Ishikawa (cell line): ENCODE measurements around the gene GTPBP2.

Experiments
- CEBPB ChIP-seq: IDR thresholded peaks from 2 replicates; pipeline ENCODE4 v1.6.1; 2012
- CREB1 ChIP-seq: IDR thresholded peaks from 2 replicates; pipeline ENCODE4 v1.6.1; 2012; ENCODE audit warnings: low read depth
- EGR1 ChIP-seq: IDR thresholded peaks from 2 replicates; pipeline ENCODE4 v1.6.1; 2012
- EP300 ChIP-seq: IDR thresholded peaks from 2 replicates; pipeline ENCODE4 v1.6.1; 2012; ENCODE audit warnings: borderline replicate concordance
- FOXM1 ChIP-seq: IDR thresholded peaks from 2 replicates; pipeline ENCODE4 v1.6.1; 2012; ENCODE audit warnings: low read depth, borderline replicate concordance
- NFIC ChIP-seq: IDR thresholded peaks from 2 replicates; pipeline ENCODE4 v1.6.1; 2012
- RAD21 ChIP-seq: IDR thresholded peaks from 2 replicates; pipeline ENCODE4 v1.6.1; 2012; ENCODE audit warnings: low read depth
- TAF1 ChIP-seq: IDR thresholded peaks from 2 replicates; pipeline ENCODE4 v1.6.1; 2012; ENCODE audit warnings: low read depth, mild to moderate bottlenecking
- TCF12 ChIP-seq: IDR thresholded peaks from 2 replicates; pipeline ENCODE4 v1.6.1; 2012; ENCODE audit warnings: low read depth
- TEAD4 ChIP-seq: IDR thresholded peaks from 2 replicates; pipeline ENCODE4 v1.6.1; 2012
- YY1 ChIP-seq: IDR thresholded peaks from 2 replicates; pipeline ENCODE4 v1.6.1; 2012; ENCODE audit warnings: low read depth
- ZBTB7A ChIP-seq: IDR thresholded peaks from 2 replicates; pipeline ENCODE4 v1.6.1; 2012; ENCODE audit warnings: low read depth
- TF ChIP-seq, protein P1 (sequence below): IDR thresholded peaks from 2 replicates; pipeline ENCODE4 v1.6.1; 2012
- TF ChIP-seq, protein P2 (sequence below): IDR thresholded peaks from 2 replicates; pipeline ENCODE4 v1.6.1; 2012
- TF ChIP-seq, protein P3 (sequence below): IDR thresholded peaks from 2 replicates; pipeline ENCODE4 v1.6.1; 2012; ENCODE audit warnings: low read depth, mild to moderate bottlenecking

The GTPBP2 gene

DNA sequence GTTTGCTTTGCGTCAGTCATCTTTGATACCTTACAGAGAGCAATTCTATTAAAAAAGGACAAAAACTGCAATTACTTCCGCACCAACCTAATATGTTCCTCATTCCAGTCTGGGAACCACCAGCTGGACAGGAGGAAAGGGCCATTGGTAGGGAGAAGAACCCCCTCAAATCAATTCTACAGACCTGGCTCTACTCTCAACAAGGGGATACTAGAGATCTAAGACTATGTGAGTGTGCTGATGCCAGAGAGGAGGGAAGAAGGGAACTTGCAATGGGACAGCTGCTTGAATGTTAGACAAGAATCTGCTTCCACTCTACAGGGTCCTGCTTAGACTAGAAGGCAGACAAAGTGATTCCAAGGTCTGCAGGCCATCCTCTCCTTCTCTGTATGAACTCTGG is 45.2 kb upstream of the GTPBP2 start:
- TF ChIP-seq EP300 (no peak), FOXM1 (no peak), EGR1 (no peak), YY1 (no peak), CEBPB (no peak), TEAD4 (no peak), NFIC (no peak), CREB1 (no peak), ZBTB7A (no peak), TCF12 (no peak), RAD21 (no peak), TAF1 (no peak)
- TF ChIP-seq, protein P1, sequence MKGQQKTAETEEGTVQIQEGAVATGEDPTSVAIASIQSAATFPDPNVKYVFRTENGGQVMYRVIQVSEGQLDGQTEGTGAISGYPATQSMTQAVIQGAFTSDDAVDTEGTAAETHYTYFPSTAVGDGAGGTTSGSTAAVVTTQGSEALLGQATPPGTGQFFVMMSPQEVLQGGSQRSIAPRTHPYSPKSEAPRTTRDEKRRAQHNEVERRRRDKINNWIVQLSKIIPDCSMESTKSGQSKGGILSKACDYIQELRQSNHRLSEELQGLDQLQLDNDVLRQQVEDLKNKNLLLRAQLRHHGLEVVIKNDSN = no peak
- TF ChIP-seq, protein P2, sequence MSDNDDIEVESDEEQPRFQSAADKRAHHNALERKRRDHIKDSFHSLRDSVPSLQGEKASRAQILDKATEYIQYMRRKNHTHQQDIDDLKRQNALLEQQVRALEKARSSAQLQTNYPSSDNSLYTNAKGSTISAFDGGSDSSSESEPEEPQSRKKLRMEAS = no peak
- TF ChIP-seq, protein P3, sequence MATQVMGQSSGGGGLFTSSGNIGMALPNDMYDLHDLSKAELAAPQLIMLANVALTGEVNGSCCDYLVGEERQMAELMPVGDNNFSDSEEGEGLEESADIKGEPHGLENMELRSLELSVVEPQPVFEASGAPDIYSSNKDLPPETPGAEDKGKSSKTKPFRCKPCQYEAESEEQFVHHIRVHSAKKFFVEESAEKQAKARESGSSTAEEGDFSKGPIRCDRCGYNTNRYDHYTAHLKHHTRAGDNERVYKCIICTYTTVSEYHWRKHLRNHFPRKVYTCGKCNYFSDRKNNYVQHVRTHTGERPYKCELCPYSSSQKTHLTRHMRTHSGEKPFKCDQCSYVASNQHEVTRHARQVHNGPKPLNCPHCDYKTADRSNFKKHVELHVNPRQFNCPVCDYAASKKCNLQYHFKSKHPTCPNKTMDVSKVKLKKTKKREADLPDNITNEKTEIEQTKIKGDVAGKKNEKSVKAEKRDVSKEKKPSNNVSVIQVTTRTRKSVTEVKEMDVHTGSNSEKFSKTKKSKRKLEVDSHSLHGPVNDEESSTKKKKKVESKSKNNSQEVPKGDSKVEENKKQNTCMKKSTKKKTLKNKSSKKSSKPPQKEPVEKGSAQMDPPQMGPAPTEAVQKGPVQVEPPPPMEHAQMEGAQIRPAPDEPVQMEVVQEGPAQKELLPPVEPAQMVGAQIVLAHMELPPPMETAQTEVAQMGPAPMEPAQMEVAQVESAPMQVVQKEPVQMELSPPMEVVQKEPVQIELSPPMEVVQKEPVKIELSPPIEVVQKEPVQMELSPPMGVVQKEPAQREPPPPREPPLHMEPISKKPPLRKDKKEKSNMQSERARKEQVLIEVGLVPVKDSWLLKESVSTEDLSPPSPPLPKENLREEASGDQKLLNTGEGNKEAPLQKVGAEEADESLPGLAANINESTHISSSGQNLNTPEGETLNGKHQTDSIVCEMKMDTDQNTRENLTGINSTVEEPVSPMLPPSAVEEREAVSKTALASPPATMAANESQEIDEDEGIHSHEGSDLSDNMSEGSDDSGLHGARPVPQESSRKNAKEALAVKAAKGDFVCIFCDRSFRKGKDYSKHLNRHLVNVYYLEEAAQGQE = no peak

DNA sequence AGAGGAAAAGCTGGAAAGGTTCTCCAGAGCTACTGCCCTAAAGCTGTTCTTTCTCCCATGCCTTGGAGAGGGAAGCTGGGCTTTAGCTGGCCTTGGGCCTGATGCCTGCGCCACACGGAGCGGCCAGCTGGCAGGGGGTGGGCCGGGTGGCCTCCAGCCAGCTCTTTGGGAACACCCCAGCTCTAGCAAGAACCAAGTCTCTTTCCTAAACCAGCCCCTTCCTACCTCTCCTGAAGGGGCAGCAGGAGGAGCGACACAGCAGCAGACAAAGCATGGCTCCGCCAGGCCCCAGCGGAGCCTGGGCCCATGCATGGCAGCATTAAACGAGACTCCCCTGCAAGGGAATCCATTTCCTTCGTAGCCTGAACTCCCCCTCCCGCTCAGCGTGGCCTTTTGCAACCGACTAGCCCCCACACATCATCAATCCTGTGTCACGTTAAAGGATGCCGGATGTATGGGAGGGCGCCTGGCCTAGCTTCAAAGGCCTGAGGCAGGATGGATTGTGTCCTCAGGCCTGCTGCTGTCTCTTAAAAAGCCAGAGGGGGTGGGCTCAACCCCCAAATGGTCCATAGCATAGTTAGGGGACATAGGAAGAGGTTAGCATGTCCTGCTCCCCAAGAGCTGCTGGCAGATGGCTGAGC is 44.5 kb upstream of the GTPBP2 start:
- TF ChIP-seq YY1 = no peak
- no peak for TF ChIP-seq EP300
- TF ChIP-seq NFIC = no peak
- no peak for TF ChIP-seq CREB1
- TF ChIP-seq, protein P1 = no peak
- no peak for TF ChIP-seq CEBPB

DNA sequence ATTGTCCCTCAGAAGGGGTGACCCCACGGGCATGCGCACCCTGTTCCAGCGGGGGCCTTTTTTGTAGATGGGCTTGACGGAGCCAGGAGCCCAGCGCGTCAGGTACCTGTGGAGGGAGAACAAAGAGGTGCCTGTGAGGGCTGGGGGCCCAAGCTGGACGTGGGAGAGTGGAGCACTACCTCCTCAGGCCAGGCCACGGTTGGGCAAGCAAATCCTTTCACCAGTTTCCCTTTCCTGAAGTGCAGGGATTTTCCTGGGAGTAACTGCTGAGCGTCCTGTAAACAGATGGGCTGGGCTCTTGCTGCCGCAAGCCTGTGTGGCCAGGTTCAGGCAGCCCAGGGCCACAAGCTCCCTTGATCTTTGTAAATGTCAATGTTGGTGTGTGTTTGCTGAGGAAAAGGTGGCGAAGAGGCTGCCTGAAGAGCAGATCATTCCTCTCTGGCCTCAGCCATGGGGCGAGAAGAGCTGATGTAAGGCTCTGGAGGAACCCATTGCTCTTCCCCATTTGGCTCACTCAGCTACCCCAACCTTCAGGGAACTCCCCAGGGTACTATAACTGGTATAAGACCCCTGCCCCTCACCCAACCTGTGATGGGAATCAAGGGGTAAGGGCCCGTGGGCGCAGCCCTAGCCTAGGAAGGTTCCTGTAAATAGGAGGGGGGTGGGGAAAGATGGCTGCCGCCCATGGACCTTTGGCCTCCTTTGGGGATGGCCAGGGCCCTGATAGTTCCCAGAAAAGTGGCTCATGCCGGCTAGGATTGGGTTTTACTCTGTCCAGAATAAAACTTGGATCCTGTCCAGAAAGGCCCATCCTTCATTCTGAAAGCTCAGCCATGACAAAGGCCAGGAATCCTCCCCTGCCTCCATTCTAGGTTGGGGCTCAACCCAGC is 43.0 kb upstream of the GTPBP2 start:
- TF ChIP-seq NFIC (no peak), EP300 (no peak)
- TF ChIP-seq, protein P3 = no peak

DNA sequence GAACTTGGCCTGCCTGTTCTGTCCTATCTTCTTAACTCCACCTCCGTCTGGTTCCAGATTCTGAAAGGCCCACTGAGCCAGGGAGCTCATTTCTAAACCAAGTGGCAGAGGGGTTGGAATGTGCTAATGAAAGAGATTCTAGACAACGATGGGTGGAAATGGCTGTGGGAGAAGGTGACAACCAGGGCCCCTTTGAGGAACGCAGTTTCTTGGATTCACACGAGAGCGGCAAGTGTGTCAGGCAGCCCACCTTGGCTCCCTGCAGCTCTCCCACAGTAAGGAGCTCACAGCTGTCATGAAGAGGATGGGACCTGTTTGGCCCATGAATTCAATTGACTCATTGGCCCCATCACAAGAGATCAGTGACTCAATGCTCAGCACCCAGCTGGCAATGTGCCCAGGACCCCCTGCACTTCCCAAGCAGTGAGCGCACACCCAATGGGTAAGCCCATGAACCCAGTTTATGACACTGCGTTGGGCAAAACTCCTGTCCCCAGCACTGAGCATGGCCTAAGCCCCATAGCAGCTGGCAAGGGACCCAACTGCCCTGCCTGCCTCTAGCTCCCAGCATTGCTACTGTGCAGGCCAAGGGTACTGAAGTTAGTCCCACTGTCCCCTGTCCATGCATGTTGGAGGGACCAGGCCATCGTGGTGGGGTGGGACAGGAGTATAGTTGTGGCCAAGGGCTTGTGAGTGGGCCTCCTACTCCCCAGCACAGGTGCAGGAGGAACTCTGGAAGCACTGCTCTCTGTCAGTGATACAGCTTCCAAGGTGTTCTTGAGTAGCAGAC is 42.1 kb upstream of the GTPBP2 start:
- TF ChIP-seq RAD21 = no peak
- TF ChIP-seq EGR1 = no peak
- TF ChIP-seq ZBTB7A = no peak
- no peak for TF ChIP-seq YY1
- TF ChIP-seq, protein P3 = no peak
- TF ChIP-seq CEBPB = no peak
- no peak for TF ChIP-seq FOXM1
- TF ChIP-seq, protein P2 = no peak
- no peak for TF ChIP-seq CREB1
- no peak for TF ChIP-seq TEAD4
- TF ChIP-seq EP300 = no peak
- no peak for TF ChIP-seq NFIC
- TF ChIP-seq TCF12 = no peak
- TF ChIP-seq, protein P1 = no peak
- TF ChIP-seq TAF1 = no peak
